ENCODE data around the gene SRL.
"Not testable (repeated sequence)": the region's sequence is repeated elsewhere in the genome, so short reads cannot be mapped to it uniquely, and the experiment has no call there.

The SRL gene

GRCh38 chr16:4160658-4161430 lies 81.0 kb downstream of the SRL start:
- H3K4me3 ChIP-seq: no peak overlapping the region
- TF ChIP-seq POLR2AphosphoS5 (IDR thresholded peaks at IDR 0.05; ENCODE audit: borderline replicate concordance, low read depth, low read length): no peak
- TF ChIP-seq FOXP2 (optimal IDR thresholded peaks at IDR 0.05; ENCODE audit: control extremely low read depth, extremely low read length, insufficient read depth): no peak
- no peak for TF ChIP-seq EZH2 (IDR thresholded peaks at IDR 0.05)
- no peaks in the 10 kb centered on the region for H3K9me3 ChIP-seq (ENCODE audit: low read depth, low read length)
- H3K36me3 ChIP-seq (ENCODE audit: insufficient read depth, low read length): no peaks in the 10 kb centered on the region
- H3K9ac ChIP-seq (ENCODE audit: insufficient read length): no peak overlapping the region
- DNase-seq (ENCODE audit: low read depth, low spot score): no peak
- no peak overlapping the region for H3K27ac ChIP-seq

GRCh38 chr16:4159726-4160125 lies 82.2 kb downstream of the SRL start:
- Histone ChIP-seq H3K9me3 (ENCODE audit: low read depth, low read length) (no peaks in the 10 kb centered on the region), H3K4me3 (no peak overlapping the region), H3K27ac (no peak overlapping the region), H3K9ac (ENCODE audit: insufficient read length) (no peak overlapping the region), H3K36me3 (ENCODE audit: insufficient read depth, low read length) (no peaks in the 10 kb centered on the region)
- TF ChIP-seq FOXP2 (optimal IDR thresholded peaks at IDR 0.05; ENCODE audit: control extremely low read depth, extremely low read length, insufficient read depth) (no peak), EZH2 (IDR thresholded peaks at IDR 0.05) (no peak), POLR2AphosphoS5 (IDR thresholded peaks at IDR 0.05; ENCODE audit: borderline replicate concordance, low read depth, low read length) (no peak)
- no peak for DNase-seq (ENCODE audit: low read depth, low spot score)

GRCh38 chr16:4158143-4159093 lies 83.5 kb downstream of the SRL start:
- H3K27ac ChIP-seq: no peak overlapping the region
- H3K36me3 ChIP-seq (ENCODE audit: insufficient read depth, low read length): no peaks in the 10 kb centered on the region
- H3K4me3 ChIP-seq: no peak overlapping the region
- H3K9me3 ChIP-seq (ENCODE audit: low read depth, low read length): no peaks in the 10 kb centered on the region
- TF ChIP-seq EZH2 (IDR thresholded peaks at IDR 0.05) (no peak), POLR2AphosphoS5 (IDR thresholded peaks at IDR 0.05; ENCODE audit: borderline replicate concordance, low read depth, low read length) (no peak), FOXP2 (optimal IDR thresholded peaks at IDR 0.05; ENCODE audit: control extremely low read depth, extremely low read length, insufficient read depth) (no peak)
- no peak for DNase-seq (ENCODE audit: low read depth, low spot score)
- H3K9ac ChIP-seq (ENCODE audit: insufficient read length): no peak overlapping the region

- H3K36me3 ChIP-seq (ENCODE audit: insufficient read depth, low read length): no peaks in the 10 kb centered on the region
- no peak overlapping the region for H3K9ac ChIP-seq (ENCODE audit: insufficient read length)
- DNase-seq (ENCODE audit: low read depth, low spot score): no peak
- no peak overlapping the region for H3K4me3 ChIP-seq
- no peak for TF ChIP-seq EZH2 (IDR thresholded peaks at IDR 0.05)
- no peak for TF ChIP-seq FOXP2 (optimal IDR thresholded peaks at IDR 0.05; ENCODE audit: control extremely low read depth, extremely low read length, insufficient read depth)
- TF ChIP-seq POLR2AphosphoS5 (IDR thresholded peaks at IDR 0.05; ENCODE audit: borderline replicate concordance, low read depth, low read length): no peak
- no peaks in the 10 kb centered on the region for H3K9me3 ChIP-seq (ENCODE audit: low read depth, low read length)
- H3K27ac ChIP-seq: no peak overlapping the region
Observed at GRCh38 chr16:4157376-4157825, 84.5 kb downstream of the SRL start.

GRCh38 chr16:4156503-4156902 lies 85.4 kb downstream of the SRL start:
- not testable (repeated sequence) for H3K36me3 ChIP-seq (ENCODE audit: insufficient read depth, low read length); H3K27ac ChIP-seq; H3K4me3 ChIP-seq; DNase-seq (ENCODE audit: low read depth, low spot score); H3K9me3 ChIP-seq (ENCODE audit: low read depth, low read length); H3K9ac ChIP-seq (ENCODE audit: insufficient read length)

- H3K9ac ChIP-seq (ENCODE audit: insufficient read length); H3K4me3 ChIP-seq; H3K36me3 ChIP-seq (ENCODE audit: insufficient read depth, low read length); H3K9me3 ChIP-seq (ENCODE audit: low read depth, low read length); H3K27ac ChIP-seq; DNase-seq (ENCODE audit: low read depth, low spot score): not testable (repeated sequence)
Observed at GRCh38 chr16:4153364-4153763, 88.5 kb downstream of the SRL start.

GRCh38 chr16:4152267-4152666 lies 89.6 kb downstream of the SRL start:
- no peak overlapping the region for H3K27ac ChIP-seq
- no peak overlapping the region for H3K9ac ChIP-seq (ENCODE audit: insufficient read length)
- no peaks in the 10 kb centered on the region for H3K9me3 ChIP-seq (ENCODE audit: low read depth, low read length)
- H3K36me3 ChIP-seq (ENCODE audit: insufficient read depth, low read length): no peaks in the 10 kb centered on the region
- no peak for DNase-seq (ENCODE audit: low read depth, low spot score)
- H3K4me3 ChIP-seq: no peak overlapping the region
- no peak for TF ChIP-seq EZH2 (IDR thresholded peaks at IDR 0.05)
- TF ChIP-seq FOXP2 (optimal IDR thresholded peaks at IDR 0.05; ENCODE audit: control extremely low read depth, extremely low read length, insufficient read depth): no peak
- no peak for TF ChIP-seq POLR2AphosphoS5 (IDR thresholded peaks at IDR 0.05; ENCODE audit: borderline replicate concordance, low read depth, low read length)

- no peak overlapping the region for H3K27ac ChIP-seq
- H3K9me3 ChIP-seq (ENCODE audit: low read depth, low read length): no peaks in the 10 kb centered on the region
- no peak for DNase-seq (ENCODE audit: low read depth, low spot score)
- TF ChIP-seq FOXP2 (optimal IDR thresholded peaks at IDR 0.05; ENCODE audit: control extremely low read depth, extremely low read length, insufficient read depth): no peak
- TF ChIP-seq POLR2AphosphoS5 (IDR thresholded peaks at IDR 0.05; ENCODE audit: borderline replicate concordance, low read depth, low read length): no peak
- TF ChIP-seq EZH2 (IDR thresholded peaks at IDR 0.05): no peak
- no peak overlapping the region for H3K9ac ChIP-seq (ENCODE audit: insufficient read length)
- H3K4me3 ChIP-seq: no peak overlapping the region
- H3K36me3 ChIP-seq (ENCODE audit: insufficient read depth, low read length): no peaks in the 10 kb centered on the region
Observed at GRCh38 chr16:4147236-4147635, 94.6 kb downstream of the SRL start.
